PFSK-1 (cell line): ENCODE measurements around the gene RIN3.

ENCODE experiments used
- FOXP2 ChIP-seq: optimal IDR thresholded peaks from 2 replicates; pipeline ENCODE3; 2011; ENCODE audit warnings: borderline replicate concordance, control low read depth, inconsistent platforms; ENCODE audit not compliant: insufficient read depth; ENCODE audit errors: extremely low read length, extremely low read depth
- POLR2AphosphoS5 ChIP-seq: IDR thresholded peaks from 2 replicates; pipeline ENCODE4 v1.6.1; 2012; ENCODE audit warnings: low read depth, mild to moderate bottlenecking, control low read depth, low read length, moderate library complexity
- REST ChIP-seq, 2 experiments: IDR thresholded peaks; 2 replicates each; pipeline versions ENCODE4 v1.6.1 to v1.8.0; 2011 to 2012; ENCODE audit warnings: low read depth in 2 of 2, low read length in 2 of 2, control low read depth in 1 of 2, inconsistent platforms in 1 of 2, mild to moderate bottlenecking in 1 of 2, moderate library complexity in 1 of 2; ENCODE audit not compliant: insufficient read depth in 1 of 2
- SIN3A ChIP-seq: IDR thresholded peaks from 2 replicates; pipeline ENCODE4 v1.6.1; 2012; ENCODE audit warnings: mild to moderate bottlenecking, low read length, moderate library complexity, borderline replicate concordance; ENCODE audit not compliant: insufficient read depth
- TAF1 ChIP-seq: IDR thresholded peaks from 2 replicates; pipeline ENCODE4 v1.6.1; 2012; ENCODE audit warnings: low read length, control low read depth, borderline replicate concordance; ENCODE audit not compliant: insufficient read depth

Gene RIN3

GRCh38 chr14:92549105-92549858 lies 35.7 kb downstream of the RIN3 start:
- no peak for TF ChIP-seq TAF1
- TF ChIP-seq REST (IDR thresholded peaks at IDR 0.05; ENCODE audit: insufficient read depth in 1 of 2, low read depth in 2 of 2, low read length in 2 of 2) = no peak
- no peak for TF ChIP-seq FOXP2
- TF ChIP-seq SIN3A = no peak
- TF ChIP-seq POLR2AphosphoS5 = no peak

- no peak for TF ChIP-seq REST (IDR thresholded peaks at IDR 0.05; ENCODE audit: insufficient read depth in 1 of 2, low read depth in 2 of 2, low read length in 2 of 2)
- TF ChIP-seq FOXP2 = no peak
- no peak for TF ChIP-seq POLR2AphosphoS5
- TF ChIP-seq TAF1 = no peak
- TF ChIP-seq SIN3A = no peak
Observed at GRCh38 chr14:92549859-92550230, 36.3 kb downstream of the RIN3 start.

GRCh38 chr14:92551044-92551841 lies 37.7 kb downstream of the RIN3 start:
- TF ChIP-seq SIN3A = no peak
- TF ChIP-seq REST (IDR thresholded peaks at IDR 0.05; ENCODE audit: insufficient read depth in 1 of 2, low read depth in 2 of 2, low read length in 2 of 2) = no peak
- TF ChIP-seq FOXP2 = no peak
- no peak for TF ChIP-seq TAF1
- TF ChIP-seq POLR2AphosphoS5 = no peak

- TF ChIP-seq FOXP2 = no peak
Observed at GRCh38 chr14:92552066-92552465, 38.5 kb downstream of the RIN3 start.

- TF ChIP-seq POLR2AphosphoS5 (no peak), REST (IDR thresholded peaks at IDR 0.05; ENCODE audit: insufficient read depth in 1 of 2, low read depth in 2 of 2, low read length in 2 of 2) (no peak), SIN3A (no peak), TAF1 (no peak)
Observed at GRCh38 chr14:92553438-92553837, 39.9 kb downstream of the RIN3 start.
